Esophagus squamous epithelium (tissue), 4 donors: ENCODE data around the gene NNT.

ENCODE experiments used
- POLR2A ChIP-seq, 4 donors: fragments of 450-650 bp; IDR thresholded peaks; one replicate each; pipeline ENCODE4 v1.6.1; 2017; ENCODE audit warnings: antibody characterized with exemption in 4 of 4, mild to moderate bottlenecking in 4 of 4, moderate library complexity in 3 of 4
- TF ChIP-seq, protein P1 (sequence below), 6 experiments: fragments of 450-650 bp in 4 of 6; fragments of 200-600 bp in 2 of 6; sonication (generic) in 2 of 6; IDR thresholded peaks; one replicate each; pipeline ENCODE4 v1.5.1; 2016 to 2019; ENCODE audit warnings: antibody characterized with exemption in 6 of 6, mild to moderate bottlenecking in 4 of 6, moderate library complexity in 4 of 6

DNA sequence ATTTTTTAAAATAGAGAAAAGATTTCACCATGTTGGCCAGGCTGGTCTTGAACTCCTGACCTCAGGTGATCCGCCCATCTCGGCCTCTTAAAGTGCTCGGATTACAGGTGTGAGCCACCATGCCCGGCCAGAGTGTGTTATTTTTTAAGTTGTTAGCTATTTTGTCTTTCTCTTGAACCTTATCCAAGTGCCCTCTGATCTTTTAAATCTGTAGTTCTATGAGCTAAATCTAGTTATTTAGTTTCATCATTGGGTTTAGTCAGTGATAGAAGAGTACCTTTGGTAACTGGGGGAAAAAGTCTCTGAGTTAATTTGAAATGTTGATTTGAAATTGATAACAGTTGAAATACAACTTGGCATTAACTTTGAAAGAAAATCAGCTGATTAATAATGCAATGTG, 88.3 kb downstream of the NNT start:
- TF ChIP-seq, protein P1, sequence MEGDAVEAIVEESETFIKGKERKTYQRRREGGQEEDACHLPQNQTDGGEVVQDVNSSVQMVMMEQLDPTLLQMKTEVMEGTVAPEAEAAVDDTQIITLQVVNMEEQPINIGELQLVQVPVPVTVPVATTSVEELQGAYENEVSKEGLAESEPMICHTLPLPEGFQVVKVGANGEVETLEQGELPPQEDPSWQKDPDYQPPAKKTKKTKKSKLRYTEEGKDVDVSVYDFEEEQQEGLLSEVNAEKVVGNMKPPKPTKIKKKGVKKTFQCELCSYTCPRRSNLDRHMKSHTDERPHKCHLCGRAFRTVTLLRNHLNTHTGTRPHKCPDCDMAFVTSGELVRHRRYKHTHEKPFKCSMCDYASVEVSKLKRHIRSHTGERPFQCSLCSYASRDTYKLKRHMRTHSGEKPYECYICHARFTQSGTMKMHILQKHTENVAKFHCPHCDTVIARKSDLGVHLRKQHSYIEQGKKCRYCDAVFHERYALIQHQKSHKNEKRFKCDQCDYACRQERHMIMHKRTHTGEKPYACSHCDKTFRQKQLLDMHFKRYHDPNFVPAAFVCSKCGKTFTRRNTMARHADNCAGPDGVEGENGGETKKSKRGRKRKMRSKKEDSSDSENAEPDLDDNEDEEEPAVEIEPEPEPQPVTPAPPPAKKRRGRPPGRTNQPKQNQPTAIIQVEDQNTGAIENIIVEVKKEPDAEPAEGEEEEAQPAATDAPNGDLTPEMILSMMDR (IDR thresholded peaks at IDR 0.05) = no peak
- no peak for TF ChIP-seq POLR2A (IDR thresholded peaks at IDR 0.05)
